Stimulated activated CD8-positive, alpha-beta memory T cell treated with anti-CD3 and anti-CD28 coated beads, Interleukin-4, amount 100 ng/mL, for 48 hours (primary cell): Measurements from ENCODE around the gene FAHD2A.
"Not testable (repeated sequence)": the region's sequence is repeated elsewhere in the genome, so short reads cannot be mapped to it uniquely, and the experiment has no call there.

ENCODE experiments used
- DNase-seq: peaks from one replicate; pipeline ENCODE4 v3.0.0-alpha.2; 2020

Gene FAHD2A

GRCh38 chr2:95402370-95403203 is at the start of gene FAHD2A:
TSS of gene FAHD2A (plus strand) at chr2:95402708. CDS start at chr2:95405559, 2,851 bp downstream.
- DNase-seq, result peak; percentile 98

GRCh38 chr2:95353055-95353575 is 49.4 kb upstream of the FAHD2A start:
- no peak for DNase-seq

GRCh38 chr2:95353613-95354468 is 48.7 kb upstream of the FAHD2A start:
- DNase-seq, result peak; percentile 6

GRCh38 chr2:95354469-95354901 is 48.0 kb upstream of the FAHD2A start:
- DNase-seq, result peak; percentile 13

GRCh38 chr2:95354925-95355324 is 47.6 kb upstream of the FAHD2A start:
- peak; percentile 4 for DNase-seq

- not testable (repeated sequence) for DNase-seq
Measured at GRCh38 chr2:95355486-95355885, 47.0 kb upstream of the FAHD2A start.

- peak; percentile 14 for DNase-seq
Measured at GRCh38 chr2:95356821-95357700, 45.4 kb upstream of the FAHD2A start.

- DNase-seq, result peak; percentile 9
Measured at GRCh38 chr2:95357717-95358280, 44.7 kb upstream of the FAHD2A start.

- no peak for DNase-seq
Measured at GRCh38 chr2:95359031-95359430, 43.5 kb upstream of the FAHD2A start.

- peak; percentile 7 for DNase-seq
Measured at GRCh38 chr2:95359501-95359930, 43.0 kb upstream of the FAHD2A start.

GRCh38 chr2:95361216-95361980 is 41.1 kb upstream of the FAHD2A start:
- DNase-seq, result no peak

GRCh38 chr2:95362486-95362885 is 40.0 kb upstream of the FAHD2A start:
- no peak for DNase-seq

- DNase-seq, result no peak
Measured at GRCh38 chr2:95366514-95366913, 36.0 kb upstream of the FAHD2A start.

GRCh38 chr2:95372216-95372829 is 30.2 kb upstream of the FAHD2A start:
- DNase-seq, result no peak

- no peak for DNase-seq
Measured at GRCh38 chr2:95372845-95373244, 29.7 kb upstream of the FAHD2A start.

- DNase-seq, result no peak
Measured at GRCh38 chr2:95374029-95374428, 28.5 kb upstream of the FAHD2A start.

GRCh38 chr2:95374451-95374920 is 28.0 kb upstream of the FAHD2A start:
- no peak for DNase-seq

GRCh38 chr2:95374921-95375471 is 27.5 kb upstream of the FAHD2A start:
- DNase-seq, result no peak

GRCh38 chr2:95375532-95376150 is 26.9 kb upstream of the FAHD2A start:
- DNase-seq, result no peak
